ENCODE measurements around the gene BPIFB2. TPM values are rescaled to one million over a fixed set of nuclear protein-coding genes. Genes with fewer than 3 reads are reported as not detected.

BPIFB2 gene
- total RNA-seq, 1 experiment from 2014 or later, result 0.15 TPM

- ATAC-seq (no peak), DNase-seq (ENCODE audit: low read depth, low spot score) (no peak)
- Histone ChIP-seq H3K9me3 (ENCODE audit: control insufficient read depth in 1 of 2, insufficient read depth in 1 of 2, low read depth in 1 of 2, low read length in 2 of 2) (no peaks in the 10 kb centered on the region), H4K20me1 (ENCODE audit: insufficient read depth) (no peaks in the 10 kb centered on the region), H3K9me2 (ENCODE audit: insufficient read depth) (no peaks in the 10 kb centered on the region), H3K9ac (ENCODE audit: low read length) (no peak overlapping the region), H2AFZ (ENCODE audit: low read depth, low read length, poor library complexity, severe bottlenecking) (no peak overlapping the region), H3K4me3 (replicated peaks in 1 of 2; ENCODE audit: low read depth in 1 of 2, low read length in 2 of 2) (no peak overlapping the region), H3K79me2 (ENCODE audit: insufficient read depth, low read length) (no peaks in the 10 kb centered on the region), H3K27me3 (ENCODE audit: insufficient read depth, low read length) (peaks cover 13% of the 10 kb centered on the region; the same call in 1 of the 2 replicates), H3K27ac (ENCODE audit: low read depth, low read length) (no peak overlapping the region), H3K4me2 (ENCODE audit: low read length) (no peak overlapping the region), H3K4me1 (ENCODE audit: control insufficient read depth in 1 of 2, insufficient read depth in 2 of 2, low read length in 2 of 2) (no peaks in the 10 kb centered on the region), H3K36me3 (ENCODE audit: control insufficient read depth in 1 of 2, insufficient read depth in 2 of 2, low read length in 2 of 2) (no peaks in the 10 kb centered on the region)
- intact Hi-C loops (cut with micrococcal nuclease), result no loop called here
- ChIA-PET POLR2A (no interaction called here), CTCF (no interaction called here), RAD21 (ENCODE audit: low non-redundant PET in 1 of 2, low total read pairs in 2 of 2, uncharacterized antibody in 2 of 2, unreplicated experiment in 2 of 2) (no interaction called here)
- BruUV-seq (replicated peaks), result no TSS peak
- no peak for TF ChIP-seq CEBPB (IDR thresholded peaks at IDR 0.05; ENCODE audit: low read depth)
- TF ChIP-seq REST (IDR thresholded peaks at IDR 0.05; ENCODE audit: low read depth), result no peak
- TF ChIP-seq CTCF (IDR thresholded peaks at IDR 0.05 in 2 of 3, conservative IDR thresholded peaks at IDR 0.05 in 1 of 3; ENCODE audit: borderline replicate concordance in 1 of 3, insufficient read depth in 1 of 3, low read depth in 2 of 3, low read length in 2 of 3), result no peak
- no peak for TF ChIP-seq SRF (IDR thresholded peaks at IDR 0.05; ENCODE audit: low read depth)
- no peak for TF ChIP-seq SIN3A (IDR thresholded peaks at IDR 0.05; ENCODE audit: low read depth)
- TF ChIP-seq EZH2phosphoT487 (IDR thresholded peaks at IDR 0.05; ENCODE audit: borderline replicate concordance), result no peak
- no peak for TF ChIP-seq CBX3 (IDR thresholded peaks at IDR 0.05; ENCODE audit: low read depth)
- TF ChIP-seq ELF1 (IDR thresholded peaks at IDR 0.05; ENCODE audit: borderline replicate concordance, low read depth), result no peak
- TF ChIP-seq RAD21 (IDR thresholded peaks at IDR 0.05; ENCODE audit: low read depth), result no peak
- TF ChIP-seq TCF7L2 (IDR thresholded peaks at IDR 0.05; ENCODE audit: borderline replicate concordance, extremely low read depth, insufficient read depth, insufficient read length), result no peak
- TF ChIP-seq ZFX (IDR thresholded peaks at IDR 0.05), result no peak
- no peak for TF ChIP-seq JUND (IDR thresholded peaks at IDR 0.05)
- TF ChIP-seq SP1 (IDR thresholded peaks at IDR 0.05; ENCODE audit: low read depth), result no peak
- no peak for TF ChIP-seq POLR2AphosphoS5 (IDR thresholded peaks at IDR 0.05; ENCODE audit: low read depth, low read length)
These were observed 7.0 kb downstream of the BPIFB2 start for GRCh38 chr20:33014336-33015113.

All from HCT116 (cell line).